ENCODE measurements around the gene NDST1.

DNA sequence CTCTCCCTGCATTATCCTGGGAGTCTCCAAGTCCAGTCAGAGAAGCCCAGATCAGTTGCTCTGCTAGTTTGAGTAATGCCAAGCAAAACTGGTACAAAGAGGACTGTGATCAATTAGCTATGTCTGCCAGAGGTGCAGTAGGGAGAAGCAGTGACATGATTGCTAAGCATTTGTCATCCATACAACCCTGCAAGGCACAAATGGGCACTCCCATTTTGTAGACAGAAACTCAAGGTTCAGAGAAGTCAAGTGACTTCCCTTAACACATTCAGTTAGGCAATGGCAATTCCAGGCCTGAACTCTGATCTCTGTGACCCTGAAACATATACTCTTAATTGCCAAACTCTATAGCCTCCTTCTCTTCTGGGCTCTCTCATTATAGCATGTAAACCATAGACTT is 34.0 kb downstream of the NDST1 start:
- TF ChIP-seq, protein P1, sequence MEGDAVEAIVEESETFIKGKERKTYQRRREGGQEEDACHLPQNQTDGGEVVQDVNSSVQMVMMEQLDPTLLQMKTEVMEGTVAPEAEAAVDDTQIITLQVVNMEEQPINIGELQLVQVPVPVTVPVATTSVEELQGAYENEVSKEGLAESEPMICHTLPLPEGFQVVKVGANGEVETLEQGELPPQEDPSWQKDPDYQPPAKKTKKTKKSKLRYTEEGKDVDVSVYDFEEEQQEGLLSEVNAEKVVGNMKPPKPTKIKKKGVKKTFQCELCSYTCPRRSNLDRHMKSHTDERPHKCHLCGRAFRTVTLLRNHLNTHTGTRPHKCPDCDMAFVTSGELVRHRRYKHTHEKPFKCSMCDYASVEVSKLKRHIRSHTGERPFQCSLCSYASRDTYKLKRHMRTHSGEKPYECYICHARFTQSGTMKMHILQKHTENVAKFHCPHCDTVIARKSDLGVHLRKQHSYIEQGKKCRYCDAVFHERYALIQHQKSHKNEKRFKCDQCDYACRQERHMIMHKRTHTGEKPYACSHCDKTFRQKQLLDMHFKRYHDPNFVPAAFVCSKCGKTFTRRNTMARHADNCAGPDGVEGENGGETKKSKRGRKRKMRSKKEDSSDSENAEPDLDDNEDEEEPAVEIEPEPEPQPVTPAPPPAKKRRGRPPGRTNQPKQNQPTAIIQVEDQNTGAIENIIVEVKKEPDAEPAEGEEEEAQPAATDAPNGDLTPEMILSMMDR (IDR thresholded peaks at IDR 0.05; ENCODE audit: insufficient read depth, low read length): no peak
- TF ChIP-seq REST (IDR thresholded peaks at IDR 0.05; ENCODE audit: insufficient replicate concordance, low read depth): no peak

Data from HL-60 (cell line).